NCI-H1092 (cell line): ENCODE results near the gene DLG2.

Source experiments
- DNase-seq: peaks from one replicate; lab custom pipeline; 2025; lab: John Stamatoyannopoulos, UW

The DLG2 gene

DNA sequence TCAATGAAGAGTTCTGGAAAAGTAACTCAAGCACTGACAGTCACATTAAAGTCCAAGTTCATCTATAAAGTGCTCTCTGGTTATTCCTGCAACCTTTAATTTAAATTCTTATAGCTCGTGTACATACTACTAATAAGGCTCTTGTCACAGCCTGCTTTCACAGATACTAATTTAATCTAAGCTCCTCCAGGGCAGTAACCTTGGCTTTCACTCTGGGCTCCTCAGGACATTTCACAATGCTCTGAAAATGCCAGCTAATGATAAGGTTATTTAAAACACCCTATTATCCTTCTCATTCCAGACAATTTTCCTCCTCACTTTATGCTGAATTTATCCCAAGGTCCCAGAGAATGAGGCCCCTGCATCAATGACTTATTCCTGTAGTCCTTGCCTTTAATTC, 2098.3 kb downstream of the DLG2 start:
- DNase-seq, result no peak

DNA sequence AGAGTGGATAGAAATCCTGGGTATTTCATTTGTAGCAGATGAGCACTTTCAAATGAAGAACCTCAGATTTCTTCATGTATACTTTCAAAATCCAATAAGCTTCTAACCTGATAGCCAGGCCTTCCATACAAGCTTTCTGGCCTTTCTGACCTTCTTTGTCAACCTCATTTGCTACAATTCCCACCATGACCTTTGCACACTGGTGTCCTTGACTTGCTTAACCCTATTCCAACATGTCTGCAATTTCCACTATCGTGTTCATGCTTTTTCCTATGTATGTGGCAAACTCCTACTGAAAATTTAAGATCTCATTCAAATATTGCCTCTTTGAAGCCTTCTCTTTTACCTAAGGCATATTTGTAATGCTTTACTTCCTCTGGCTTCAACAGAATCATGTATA, 2098.9 kb downstream of the DLG2 start:
- DNase-seq, result no peak

DNA sequence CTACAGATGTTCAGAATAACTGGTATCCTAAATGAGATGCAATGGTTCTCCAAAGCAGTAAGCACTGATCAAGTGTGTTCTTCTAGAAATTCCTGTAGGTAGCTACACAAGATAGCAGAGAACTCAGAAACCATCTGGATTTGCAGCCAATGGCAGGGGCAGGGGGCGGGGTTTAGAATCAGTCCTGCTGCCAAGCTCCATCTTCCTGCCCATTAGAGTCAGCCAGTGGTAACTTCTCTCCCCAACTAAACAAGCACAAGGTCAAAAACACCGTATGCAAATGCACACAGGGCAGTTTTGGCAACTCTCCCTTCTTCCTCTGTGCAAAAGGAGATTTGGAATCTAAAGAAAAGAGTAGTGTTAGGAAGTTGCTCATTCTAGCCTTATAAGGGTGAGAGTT, 2103.5 kb downstream of the DLG2 start:
- no peak for DNase-seq

DNA sequence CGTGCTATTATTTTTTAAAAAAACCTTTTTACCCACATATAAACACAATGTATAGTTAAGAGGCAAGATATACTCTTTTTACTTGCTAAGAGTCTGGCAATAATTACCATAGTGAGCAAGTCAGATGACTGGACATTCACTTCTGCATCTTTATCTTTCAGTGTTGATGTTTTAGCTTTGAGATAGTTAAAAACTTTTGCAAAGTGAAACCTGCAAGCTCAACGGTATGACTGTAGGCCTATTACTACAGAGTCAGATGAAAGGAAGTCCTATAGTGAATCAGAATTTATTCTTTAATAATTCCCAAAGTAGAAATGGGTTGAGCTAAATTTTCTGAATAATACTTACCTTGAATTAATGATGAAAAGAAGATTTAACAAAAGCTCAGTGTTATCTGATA, 2104.2 kb downstream of the DLG2 start:
- no peak for DNase-seq

DNA sequence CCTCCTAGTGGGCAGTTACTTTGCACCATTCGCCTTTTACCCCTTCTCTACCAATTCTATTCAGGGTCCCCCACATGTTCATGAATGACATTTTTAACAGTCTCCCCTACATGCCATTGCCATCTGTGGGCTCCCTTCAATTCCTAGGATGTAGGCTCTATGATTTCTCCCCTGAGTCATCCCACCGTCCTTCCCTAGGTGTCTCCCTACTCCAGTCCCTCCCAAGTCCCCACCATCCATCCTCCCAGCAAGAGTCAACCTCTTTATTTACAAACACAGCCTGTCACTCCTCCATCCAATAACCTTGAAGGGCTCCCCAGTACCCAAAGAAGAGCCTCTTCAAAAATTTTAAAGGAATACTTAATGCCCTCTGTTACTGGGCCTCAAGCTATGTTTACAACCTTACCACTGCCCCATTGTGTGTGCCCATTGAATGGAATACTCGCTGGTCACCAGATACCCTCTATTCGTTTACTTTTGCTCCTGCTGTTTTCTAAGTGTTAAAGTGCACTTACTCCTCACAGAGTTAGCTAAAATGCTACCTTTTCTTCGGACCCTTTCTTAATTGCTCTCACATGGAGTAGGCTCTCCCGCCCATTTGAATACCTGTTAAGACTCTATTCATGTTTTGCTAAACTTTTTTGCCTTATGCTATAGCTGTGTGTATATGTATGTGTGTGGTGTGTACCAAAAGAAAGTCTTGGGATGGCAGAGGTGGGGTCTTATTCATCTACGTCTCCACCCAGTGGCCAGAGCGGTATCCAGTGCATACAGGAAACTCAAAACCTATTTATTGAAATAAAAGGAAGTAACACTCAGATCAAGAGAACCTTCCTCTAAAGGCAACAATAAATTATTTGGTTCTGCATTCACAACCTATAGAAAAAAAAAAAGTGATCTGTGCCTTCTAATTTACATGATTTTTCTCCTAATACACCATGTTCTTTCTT, 2105.2 kb downstream of the DLG2 start:
- DNase-seq, result no peak

DNA sequence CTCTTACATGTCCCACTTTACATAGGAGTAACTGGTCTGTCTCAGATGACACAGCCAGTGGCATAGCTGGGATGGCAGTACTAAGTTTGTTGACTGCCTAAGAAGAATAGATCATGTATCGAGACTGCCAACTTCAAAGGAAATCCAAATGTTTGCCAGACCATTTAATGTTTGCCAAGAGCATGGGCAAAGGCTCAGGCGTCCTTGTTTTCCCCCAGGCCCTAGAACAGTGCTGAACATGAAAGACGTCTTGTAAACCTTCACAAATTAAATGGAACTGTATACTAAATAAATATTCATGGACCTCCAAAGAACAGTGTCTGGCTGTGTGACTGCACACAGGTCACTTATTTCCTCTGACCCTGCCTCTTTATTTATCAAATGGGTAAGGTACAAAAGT, 2106.3 kb downstream of the DLG2 start:
- no peak for DNase-seq

DNA sequence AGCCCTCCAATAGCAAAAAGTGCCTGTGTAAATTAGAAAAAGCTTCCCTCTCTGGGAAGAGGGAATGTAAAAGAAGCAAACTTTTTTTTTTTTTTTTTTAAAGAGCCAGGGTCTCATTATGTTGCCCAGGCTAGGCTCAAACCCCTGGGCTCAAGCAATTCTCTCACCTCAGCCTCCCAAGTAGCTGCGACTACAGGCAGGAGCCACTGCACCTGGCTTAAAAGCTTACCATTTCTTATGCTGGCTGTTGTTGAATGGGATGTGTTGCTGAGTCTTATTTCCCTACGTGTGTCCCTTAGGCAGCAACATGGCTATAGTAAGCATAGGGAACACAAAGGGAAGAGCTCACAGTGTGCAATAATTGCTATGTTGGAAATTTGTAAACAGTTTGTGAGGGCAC, 2115.5 kb downstream of the DLG2 start:
- no peak for DNase-seq

DNA sequence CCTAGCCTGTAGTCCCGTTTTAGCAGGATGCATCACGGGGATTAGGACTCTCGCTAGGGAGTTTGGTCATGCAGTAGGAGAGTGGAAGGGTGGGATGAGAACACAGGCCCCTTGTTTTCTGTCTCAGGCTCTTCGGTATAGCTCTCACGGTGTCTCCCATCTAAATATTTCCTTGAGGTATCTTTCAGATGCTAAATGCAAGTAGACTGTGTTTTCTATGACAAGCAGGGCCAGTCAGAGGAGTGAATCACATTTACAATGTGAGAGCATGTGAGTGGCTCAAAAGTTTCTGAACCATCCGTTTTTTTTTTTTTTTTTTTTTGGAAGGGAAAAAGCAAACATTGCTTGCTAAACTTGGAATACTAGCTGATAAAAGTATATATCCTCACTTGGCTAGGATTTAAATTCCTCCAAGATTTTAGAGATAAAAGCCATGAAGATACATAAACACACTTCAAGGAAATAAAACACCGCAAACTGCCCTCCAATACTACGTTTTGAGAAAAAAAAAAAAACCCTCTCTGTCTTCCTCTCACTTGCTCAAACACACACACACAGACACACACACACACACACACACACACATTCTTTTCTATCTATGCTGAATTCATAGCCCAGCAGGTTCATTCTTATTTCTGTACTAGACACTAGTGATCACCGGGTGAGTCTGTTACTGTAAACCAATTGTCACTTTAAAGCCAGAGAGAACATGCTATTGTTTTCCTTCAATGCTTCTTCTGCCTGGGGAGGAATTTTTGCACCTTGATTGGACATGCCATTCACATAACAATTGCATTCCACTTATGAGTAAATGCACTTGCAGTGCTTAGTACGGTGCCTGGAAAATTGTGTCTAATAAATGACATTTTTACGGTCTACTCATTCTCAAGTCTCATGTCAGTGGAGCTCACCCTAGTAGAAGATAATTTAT, 2116.3 kb downstream of the DLG2 start:
- no peak for DNase-seq

DNA sequence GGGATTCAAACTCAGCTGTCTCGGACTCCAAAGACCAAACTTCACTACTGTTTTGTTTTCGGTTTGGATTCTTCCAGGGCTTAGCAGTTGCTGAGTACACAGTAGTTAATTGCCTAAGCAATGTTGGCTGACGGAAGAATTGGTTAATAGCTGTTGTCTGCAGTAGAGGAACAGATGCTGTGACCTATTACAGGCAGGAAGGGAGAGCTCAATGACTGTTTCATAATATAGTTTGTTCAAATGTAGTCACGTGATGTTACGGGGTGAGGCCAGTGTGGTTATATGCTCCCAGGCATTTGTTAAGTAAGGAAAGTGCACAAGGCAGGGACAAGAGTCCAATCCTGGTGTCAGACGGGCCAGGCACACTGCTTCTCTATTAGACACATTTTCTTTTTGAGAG, 2118.3 kb downstream of the DLG2 start:
- no peak for DNase-seq

DNA sequence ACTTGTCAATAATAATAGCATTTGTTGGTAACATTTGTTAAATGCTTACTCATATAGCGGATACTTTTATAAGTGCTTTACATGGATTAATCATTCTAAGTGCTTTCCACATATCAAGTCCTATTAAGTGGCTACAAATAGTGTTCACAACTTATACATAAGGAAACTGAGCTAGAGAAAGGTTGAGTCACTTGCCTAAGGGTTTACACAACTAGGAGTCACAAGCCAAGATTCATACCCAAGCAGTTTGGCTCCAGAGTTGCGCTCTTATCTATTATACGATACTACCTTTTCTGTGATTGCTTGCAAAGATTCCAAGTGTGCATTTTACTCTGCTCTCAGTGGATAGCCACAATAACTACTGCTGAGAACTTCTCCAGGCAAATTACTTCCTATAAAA, 2125.1 kb downstream of the DLG2 start:
- DNase-seq, result no peak

DNA sequence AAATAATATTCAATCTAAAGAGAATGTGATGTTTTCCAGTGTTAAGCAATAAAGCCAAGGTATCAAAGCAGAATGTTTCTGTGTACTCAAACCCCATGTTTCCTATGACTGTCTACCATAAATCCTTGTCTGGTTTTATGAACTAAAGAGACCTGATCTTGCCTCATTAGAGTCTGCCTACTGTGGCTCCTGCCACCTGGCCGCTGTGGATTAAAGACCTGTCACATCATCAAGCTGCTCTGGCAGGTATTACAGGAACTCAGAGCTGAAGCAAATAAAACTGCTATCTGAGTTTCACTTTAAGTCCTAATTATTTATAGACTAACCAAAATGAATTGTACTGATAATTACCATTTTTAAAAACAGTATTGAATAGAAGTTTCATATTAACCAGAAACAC, 2133.2 kb downstream of the DLG2 start:
- DNase-seq, result no peak

DNA sequence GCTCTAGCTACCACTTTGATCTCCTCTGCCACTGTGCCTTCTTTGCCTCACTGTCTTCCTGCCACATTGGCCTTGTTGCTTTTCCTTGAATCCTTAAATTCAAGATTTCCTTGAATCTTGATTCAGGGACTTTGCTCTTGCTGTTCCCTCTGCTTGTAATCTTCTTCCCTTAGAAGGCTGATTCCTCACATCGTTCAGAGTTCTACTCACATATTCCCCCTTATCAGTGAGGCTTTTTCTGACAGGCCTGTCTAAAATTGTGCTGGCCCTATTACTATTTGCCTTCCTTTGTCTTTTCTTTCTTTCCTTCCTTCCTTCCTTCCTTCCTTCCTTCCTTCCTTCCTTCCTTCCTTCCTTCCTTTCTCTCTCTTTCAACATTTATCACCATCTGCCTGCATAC, 2134.1 kb downstream of the DLG2 start:
- DNase-seq, result no peak

DNA sequence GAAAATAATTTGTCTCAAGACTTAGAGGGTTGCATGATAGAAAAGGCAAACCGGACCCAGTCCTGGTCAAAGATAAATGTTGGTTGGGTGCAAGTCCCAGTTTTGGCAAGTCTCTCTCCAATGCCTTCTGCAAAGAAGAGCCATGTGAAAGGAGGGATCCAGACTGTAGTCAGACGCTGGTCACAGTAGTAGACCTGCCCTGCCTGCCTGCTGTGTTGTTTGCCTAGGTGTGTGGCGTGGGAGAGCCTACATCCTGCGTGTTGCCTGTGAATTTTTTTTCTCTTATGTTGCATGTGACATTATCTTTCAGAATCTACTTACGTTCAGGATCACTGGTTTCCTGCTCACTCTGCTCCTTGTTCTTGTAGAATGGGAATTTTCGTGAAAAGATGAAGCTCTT, 2143.3 kb downstream of the DLG2 start:
- no peak for DNase-seq

DNA sequence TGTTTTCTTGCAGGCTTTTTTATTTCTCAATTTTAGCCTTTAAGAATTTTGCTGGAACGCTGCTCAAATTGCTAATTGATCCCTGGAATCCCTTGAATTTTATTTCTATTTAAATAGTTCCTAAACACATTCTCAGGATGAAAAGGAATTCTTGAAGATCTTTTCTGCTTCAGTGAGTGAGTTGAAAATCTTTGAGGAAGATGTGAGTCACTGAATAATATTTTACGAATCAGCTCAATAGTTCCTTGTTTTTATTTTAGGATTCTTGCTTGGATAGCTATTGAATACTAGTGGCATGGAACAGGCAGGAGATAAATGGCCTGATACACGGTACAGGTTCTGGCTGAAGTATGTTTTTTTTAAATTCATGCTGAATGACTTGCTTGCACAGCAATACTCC, 2146.3 kb downstream of the DLG2 start:
- DNase-seq, result no peak

DNA sequence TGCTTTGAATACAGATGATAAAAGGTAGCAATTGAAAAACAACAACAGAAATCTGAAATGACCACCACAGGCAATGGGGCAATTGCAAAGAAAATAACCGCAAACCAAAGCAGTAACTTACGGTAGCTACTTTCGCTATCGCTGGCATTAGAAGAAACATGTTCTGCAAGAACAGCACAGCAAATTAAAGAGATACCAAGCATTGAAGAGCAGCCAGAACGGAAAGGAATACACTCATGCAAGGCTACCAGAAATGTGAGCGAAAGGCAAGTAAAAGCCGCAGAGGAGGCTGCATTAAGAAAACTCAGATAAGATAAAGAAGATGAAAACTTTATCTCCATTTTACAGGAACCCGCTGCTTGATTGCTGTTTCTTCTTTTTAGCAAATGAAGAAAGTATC, 2146.9 kb downstream of the DLG2 start:
- DNase-seq, result no peak

DNA sequence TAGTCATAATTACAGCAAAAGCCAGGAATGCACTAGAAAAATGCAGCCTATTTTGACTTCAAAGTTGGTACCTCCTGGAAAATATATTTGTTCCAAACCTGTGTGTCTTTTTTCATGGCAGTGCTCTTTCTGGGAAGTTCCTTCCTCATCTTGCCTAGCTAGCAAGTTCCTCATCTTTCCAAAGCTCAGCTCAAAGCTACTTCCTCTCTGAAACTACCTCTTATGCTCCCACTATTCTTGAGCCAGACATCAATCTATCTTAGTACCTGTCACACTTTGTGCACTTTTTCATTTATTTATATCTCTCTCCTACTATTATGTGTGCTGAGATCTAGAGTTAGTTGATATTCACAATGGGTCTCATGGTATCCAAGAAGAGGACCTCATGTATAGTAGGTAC, 2149.4 kb downstream of the DLG2 start:
- DNase-seq, result no peak

DNA sequence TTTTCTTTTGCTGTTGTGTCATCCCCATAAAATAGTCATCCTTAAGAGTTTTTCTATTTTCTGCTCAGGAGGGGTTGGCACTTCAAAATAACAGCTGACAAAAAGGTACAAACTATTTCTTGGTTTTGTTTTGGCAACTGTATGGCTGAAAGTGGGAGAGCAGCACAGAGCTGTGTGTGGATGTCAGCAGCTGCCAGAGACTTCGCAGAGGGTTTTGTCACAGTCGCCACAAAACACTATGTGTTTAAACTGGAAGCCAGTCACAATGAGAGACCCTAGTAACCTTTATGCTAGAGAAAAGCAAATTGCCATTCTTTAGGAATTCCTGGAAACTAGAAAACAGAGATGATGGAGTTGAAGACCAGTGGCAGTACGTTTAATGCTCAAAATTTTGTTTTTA, 2151.4 kb downstream of the DLG2 start:
- no peak for DNase-seq

DNA sequence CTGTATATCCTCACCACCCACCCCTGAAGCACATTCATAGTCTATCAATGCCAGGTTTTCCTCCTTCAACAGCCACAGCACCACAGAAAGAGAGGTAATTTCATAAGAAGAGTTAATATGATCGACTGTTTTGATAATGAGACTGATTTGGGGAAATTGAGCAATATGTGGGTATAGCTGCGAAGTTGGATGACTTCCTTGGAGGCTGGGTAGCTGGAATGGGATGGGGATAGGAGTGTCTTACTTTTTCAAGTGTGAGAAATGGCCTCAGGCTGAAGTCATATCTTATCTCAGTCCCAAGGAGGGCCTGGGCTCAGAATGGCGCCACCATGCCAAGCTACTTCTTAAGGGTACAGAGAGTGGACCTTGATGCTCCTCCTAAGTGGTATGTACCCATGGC, 2153.4 kb downstream of the DLG2 start:
- no peak for DNase-seq

DNA sequence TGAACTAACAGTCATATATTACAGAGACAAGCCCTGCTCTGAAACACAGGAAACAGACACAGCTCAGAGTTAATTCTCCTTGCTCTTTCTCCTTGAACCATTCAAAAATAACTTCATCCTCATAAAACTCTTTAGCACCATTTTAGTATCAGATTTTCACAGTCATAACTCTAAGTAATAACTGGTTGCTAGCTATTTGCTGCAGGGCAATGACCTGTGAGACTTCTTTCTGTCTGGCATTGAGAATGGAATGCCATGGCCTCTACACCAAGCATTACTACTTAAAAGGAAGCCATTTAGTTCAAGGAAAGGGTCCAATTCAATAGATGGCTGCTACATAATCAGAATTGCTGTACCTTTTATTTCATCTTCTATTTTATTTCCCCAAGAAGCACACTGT, 2154.3 kb downstream of the DLG2 start:
- DNase-seq, result no peak

DNA sequence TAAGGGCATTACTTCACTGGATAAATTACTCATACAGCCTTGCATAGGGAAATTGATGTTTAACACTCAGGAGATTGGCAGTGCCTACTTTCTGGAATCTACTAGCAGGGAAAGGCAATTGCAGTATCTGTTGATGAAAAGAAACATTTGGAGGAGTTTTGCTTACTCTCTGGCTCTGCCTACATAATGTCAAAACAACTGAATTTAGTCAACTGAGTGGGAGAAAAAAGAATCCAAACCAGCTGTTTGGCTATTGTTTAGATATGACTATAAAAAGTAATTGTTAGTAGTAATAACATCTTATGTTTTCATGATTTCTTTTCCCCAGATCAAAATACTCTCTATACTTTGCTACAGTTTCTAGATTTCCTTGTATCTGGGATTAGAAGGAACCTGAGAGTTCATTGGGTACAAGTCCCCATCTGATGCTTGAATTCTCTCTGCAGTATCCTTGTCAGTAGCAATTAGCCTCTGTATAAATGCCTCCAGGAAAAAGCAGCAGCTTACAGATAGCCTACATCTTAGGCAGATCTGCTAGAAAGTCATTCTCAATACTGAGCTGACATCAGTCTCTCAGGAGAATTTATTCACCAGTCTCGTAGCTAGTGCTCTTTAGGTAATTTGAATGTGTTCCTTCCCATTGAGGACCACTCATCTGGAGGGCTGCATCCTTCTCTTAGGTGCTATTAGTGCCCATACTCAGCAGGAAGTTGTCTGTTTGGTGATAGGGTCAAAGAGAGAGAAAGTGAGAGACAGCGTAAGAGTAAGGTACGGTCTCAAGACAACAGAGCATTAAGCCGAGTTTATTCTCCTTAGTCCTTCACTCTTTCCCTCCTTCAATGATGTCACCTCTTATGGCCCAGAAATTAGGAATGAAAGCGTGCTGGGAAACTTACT, 2155.1 kb downstream of the DLG2 start:
- no peak for DNase-seq

DNA sequence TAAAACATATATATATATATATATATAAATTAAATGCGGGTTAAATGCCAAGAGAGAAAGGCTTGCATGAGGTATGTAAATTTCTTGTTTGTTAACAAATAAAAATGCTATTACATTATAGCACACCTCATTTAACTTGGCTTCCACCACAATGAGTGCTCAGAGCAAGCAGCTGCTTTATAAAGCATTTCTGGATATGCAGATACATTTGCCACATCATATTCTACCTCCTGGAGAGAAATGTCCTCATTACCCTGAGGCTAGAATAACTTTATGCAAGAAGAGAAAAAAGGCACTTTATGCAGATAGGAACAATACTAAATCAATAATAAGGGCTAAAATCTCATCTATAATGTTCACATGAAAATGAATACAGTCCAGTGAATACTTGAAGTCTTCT, 2159.3 kb downstream of the DLG2 start:
- no peak for DNase-seq
